ENCODE results near the gene HSF2.

DNA sequence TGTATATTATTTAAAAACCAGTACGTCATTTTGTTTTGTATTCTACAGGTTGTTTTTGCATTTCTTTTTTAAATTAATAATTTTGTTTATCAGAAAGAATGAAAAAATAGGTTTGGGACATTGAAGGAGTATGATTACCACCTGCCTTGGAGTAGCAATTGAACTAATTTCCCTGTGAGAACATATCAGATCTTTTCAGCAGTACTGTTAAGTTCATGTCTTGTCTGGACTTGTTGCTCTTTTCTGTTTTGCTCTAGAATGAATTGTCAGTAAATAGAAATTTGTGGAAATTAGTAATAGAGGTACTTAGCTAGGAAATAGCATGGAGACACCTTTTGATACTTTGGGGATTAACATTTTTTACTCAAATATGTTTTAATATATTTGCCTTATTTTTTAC is 24.3 kb downstream of the HSF2 start:
- TF ChIP-seq, protein P1, sequence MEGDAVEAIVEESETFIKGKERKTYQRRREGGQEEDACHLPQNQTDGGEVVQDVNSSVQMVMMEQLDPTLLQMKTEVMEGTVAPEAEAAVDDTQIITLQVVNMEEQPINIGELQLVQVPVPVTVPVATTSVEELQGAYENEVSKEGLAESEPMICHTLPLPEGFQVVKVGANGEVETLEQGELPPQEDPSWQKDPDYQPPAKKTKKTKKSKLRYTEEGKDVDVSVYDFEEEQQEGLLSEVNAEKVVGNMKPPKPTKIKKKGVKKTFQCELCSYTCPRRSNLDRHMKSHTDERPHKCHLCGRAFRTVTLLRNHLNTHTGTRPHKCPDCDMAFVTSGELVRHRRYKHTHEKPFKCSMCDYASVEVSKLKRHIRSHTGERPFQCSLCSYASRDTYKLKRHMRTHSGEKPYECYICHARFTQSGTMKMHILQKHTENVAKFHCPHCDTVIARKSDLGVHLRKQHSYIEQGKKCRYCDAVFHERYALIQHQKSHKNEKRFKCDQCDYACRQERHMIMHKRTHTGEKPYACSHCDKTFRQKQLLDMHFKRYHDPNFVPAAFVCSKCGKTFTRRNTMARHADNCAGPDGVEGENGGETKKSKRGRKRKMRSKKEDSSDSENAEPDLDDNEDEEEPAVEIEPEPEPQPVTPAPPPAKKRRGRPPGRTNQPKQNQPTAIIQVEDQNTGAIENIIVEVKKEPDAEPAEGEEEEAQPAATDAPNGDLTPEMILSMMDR (IDR thresholded peaks at IDR 0.05) = no peak
- no peak for TF ChIP-seq POLR2A (IDR thresholded peaks at IDR 0.05)
